Measurements from ENCODE around the gene ADGRL3. TPM values are rescaled to one million over a fixed set of nuclear protein-coding genes. Genes with fewer than 3 reads are reported as not detected.

Gene ADGRL3
- total and polyA plus RNA-seq, 4 donors = 0.39 to 59.9 (median 2.9) TPM

DNA sequence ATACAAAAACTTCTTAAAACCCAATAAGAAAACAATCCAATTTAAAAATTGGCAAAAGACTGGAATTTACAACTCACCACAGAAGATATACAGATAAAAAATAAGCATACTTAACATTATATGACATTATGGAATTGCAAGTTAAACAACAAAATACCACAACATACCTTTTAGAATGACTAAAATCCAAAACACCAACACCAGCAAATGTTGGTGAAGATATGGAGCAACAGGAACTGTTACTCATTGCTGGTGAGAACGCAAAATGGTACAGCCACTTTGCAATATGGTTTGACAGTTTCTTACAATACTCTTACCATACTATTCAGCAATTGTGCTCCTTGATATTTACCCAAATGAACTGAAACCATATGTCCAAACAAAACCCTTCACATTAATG lies 112.4 kb downstream of the ADGRL3 start:
- Histone ChIP-seq H3K4me1 (ENCODE audit: control insufficient read depth in 5 of 5, insufficient read depth in 5 of 5, low read length in 5 of 5) (no peaks in the 10 kb centered on the region), H3K36me3 (ENCODE audit: control insufficient read depth in 4 of 4, insufficient read depth in 4 of 4, low read length in 4 of 4) (no peaks in the 10 kb centered on the region), H3K27me3 (ENCODE audit: control insufficient read depth in 3 of 3, insufficient read depth in 3 of 3, low read length in 2 of 3) (no peaks in the 10 kb centered on the region), H3K27ac (ENCODE audit: low read depth in 1 of 2, low read length in 1 of 2) (no peak overlapping the region), H3K4me3 (no peak overlapping the region), H3K9me3 (ENCODE audit: control insufficient read depth in 4 of 4, insufficient read depth in 3 of 4, low read length in 3 of 4) (peaks cover 0 to 2% (median 0%) of the 10 kb centered on the region in 4 donors), H3K9ac (ENCODE audit: insufficient read depth in 1 of 2, low read length in 2 of 2) (no peak overlapping the region)
- no peak for DNase-seq
- no peak for ATAC-seq (ENCODE audit: insufficient read depth, low FRiP score)
- TF ChIP-seq CTCF (IDR thresholded peaks at IDR 0.05; ENCODE audit: control extremely low read depth, extremely low read depth) = no peak
- 79 to 95% methylated on average over 1 of the region's 1 CpG for whole genome bisulfite sequencing, 2 donors

- DNase-seq (no peak), ATAC-seq (ENCODE audit: insufficient read depth, low FRiP score) (no peak)
- no peaks in the 10 kb centered on the region for H3K36me3 ChIP-seq (ENCODE audit: control insufficient read depth in 4 of 4, insufficient read depth in 4 of 4, low read length in 4 of 4)
- H3K4me1 ChIP-seq (ENCODE audit: control insufficient read depth in 5 of 5, insufficient read depth in 5 of 5, low read length in 5 of 5) = no peaks in the 10 kb centered on the region
- H3K27ac ChIP-seq (ENCODE audit: low read depth in 1 of 2, low read length in 1 of 2) = no peak overlapping the region
- H3K9me3 ChIP-seq (ENCODE audit: control insufficient read depth in 4 of 4, insufficient read depth in 3 of 4, low read length in 3 of 4) = peaks cover 0 to 4% (median 1%) of the 10 kb centered on the region in 4 donors
- H3K27me3 ChIP-seq (ENCODE audit: control insufficient read depth in 3 of 3, insufficient read depth in 3 of 3, low read length in 2 of 3) = no peaks in the 10 kb centered on the region
- no peak overlapping the region for H3K9ac ChIP-seq (ENCODE audit: insufficient read depth in 1 of 2, low read length in 2 of 2)
- WGBS, 2 donors = 94 to 95% methylated on average over 1 of the region's 1 CpG
- no peak for TF ChIP-seq CTCF (IDR thresholded peaks at IDR 0.05; ENCODE audit: control extremely low read depth, extremely low read depth)
- no peak overlapping the region for H3K4me3 ChIP-seq
These were observed 118.3 kb downstream of the ADGRL3 start for GRCh38 chr4:61318431-61318830.

DNA sequence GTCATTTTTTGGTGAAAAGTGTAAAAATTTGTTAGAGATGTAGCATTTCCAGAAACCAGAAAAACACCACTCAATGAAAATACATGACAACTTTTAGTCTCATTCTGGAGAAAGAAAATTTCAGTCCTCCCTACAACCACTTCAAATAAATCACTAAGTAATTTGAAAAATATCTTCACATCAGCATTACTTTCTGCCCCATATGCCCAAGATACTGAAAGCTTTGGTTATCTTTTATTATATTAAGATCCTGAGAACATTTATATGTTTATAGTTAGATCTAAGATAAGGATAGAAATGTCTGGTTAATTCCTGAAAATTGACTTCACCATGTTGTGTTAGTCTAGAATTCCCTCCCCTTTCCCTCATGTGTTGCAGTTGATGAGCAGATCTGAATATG lies 119.0 kb downstream of the ADGRL3 start:
- no peaks in the 10 kb centered on the region for H3K36me3 ChIP-seq (ENCODE audit: control insufficient read depth in 4 of 4, insufficient read depth in 4 of 4, low read length in 4 of 4)
- no peak for DNase-seq
- H3K27ac ChIP-seq (ENCODE audit: low read depth in 1 of 2, low read length in 1 of 2) = no peak overlapping the region
- ATAC-seq (ENCODE audit: insufficient read depth, low FRiP score) = no peak
- no peaks in the 10 kb centered on the region for H3K27me3 ChIP-seq (ENCODE audit: control insufficient read depth in 3 of 3, insufficient read depth in 3 of 3, low read length in 2 of 3)
- TF ChIP-seq CTCF (IDR thresholded peaks at IDR 0.05; ENCODE audit: control extremely low read depth, extremely low read depth) = no peak
- peaks cover 0 to 6% (median 1%) of the 10 kb centered on the region in 4 donors for H3K9me3 ChIP-seq (ENCODE audit: control insufficient read depth in 4 of 4, insufficient read depth in 3 of 4, low read length in 3 of 4)
- H3K9ac ChIP-seq (ENCODE audit: insufficient read depth in 1 of 2, low read length in 2 of 2) = no peak overlapping the region
- H3K4me3 ChIP-seq = no peak overlapping the region
- no peaks in the 10 kb centered on the region for H3K4me1 ChIP-seq (ENCODE audit: control insufficient read depth in 5 of 5, insufficient read depth in 5 of 5, low read length in 5 of 5)

DNA sequence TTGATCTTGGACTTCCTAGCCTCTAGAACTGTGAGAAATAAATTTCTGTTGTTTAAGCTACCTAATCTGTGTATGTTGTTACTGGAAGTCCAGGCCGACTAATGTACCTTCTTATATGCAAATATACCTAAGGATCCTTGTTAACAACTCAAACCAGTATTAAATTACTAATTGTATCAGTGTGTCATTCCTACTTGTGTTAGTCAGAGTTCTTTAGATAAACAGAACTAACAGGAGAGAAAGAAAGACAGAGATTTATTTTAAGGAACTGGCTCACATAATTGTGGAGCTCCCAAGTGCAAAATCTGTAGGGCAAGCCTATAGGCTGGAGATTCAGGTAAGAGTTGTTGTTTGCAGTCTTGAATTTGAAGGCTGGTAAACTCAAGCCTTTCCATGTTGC lies 120.0 kb downstream of the ADGRL3 start:
- no peak overlapping the region for H3K9ac ChIP-seq (ENCODE audit: insufficient read depth in 1 of 2, low read length in 2 of 2)
- no peaks in the 10 kb centered on the region for H3K27me3 ChIP-seq (ENCODE audit: control insufficient read depth in 3 of 3, insufficient read depth in 3 of 3, low read length in 2 of 3)
- no peak overlapping the region for H3K4me3 ChIP-seq
- no peak overlapping the region for H3K27ac ChIP-seq (ENCODE audit: low read depth in 1 of 2, low read length in 1 of 2)
- peaks cover 0 to 6% (median 1%) of the 10 kb centered on the region in 4 donors for H3K9me3 ChIP-seq (ENCODE audit: control insufficient read depth in 4 of 4, insufficient read depth in 3 of 4, low read length in 3 of 4)
- H3K36me3 ChIP-seq (ENCODE audit: control insufficient read depth in 4 of 4, insufficient read depth in 4 of 4, low read length in 4 of 4) = no peaks in the 10 kb centered on the region
- WGBS, 2 donors = 79 to 88% methylated on average over 1 of the region's 1 CpG
- no peak for ATAC-seq (ENCODE audit: insufficient read depth, low FRiP score)
- DNase-seq = no peak
- H3K4me1 ChIP-seq (ENCODE audit: control insufficient read depth in 5 of 5, insufficient read depth in 5 of 5, low read length in 5 of 5) = no peaks in the 10 kb centered on the region
- TF ChIP-seq CTCF (IDR thresholded peaks at IDR 0.05; ENCODE audit: control extremely low read depth, extremely low read depth) = no peak
